Measurements from ENCODE around the gene SLC17A9.

SLC17A9 gene

GRCh38 chr20:62982124-62983075, 29.9 kb downstream of the SLC17A9 start:
- DNase-seq (ENCODE audit: low spot score), result no peak

- no peak for DNase-seq (ENCODE audit: low spot score)
Measured at GRCh38 chr20:62983210-62983609, 30.7 kb downstream of the SLC17A9 start.

- no peak for DNase-seq (ENCODE audit: low spot score)
Measured at GRCh38 chr20:62984666-62985443, 32.3 kb downstream of the SLC17A9 start.

DNA sequence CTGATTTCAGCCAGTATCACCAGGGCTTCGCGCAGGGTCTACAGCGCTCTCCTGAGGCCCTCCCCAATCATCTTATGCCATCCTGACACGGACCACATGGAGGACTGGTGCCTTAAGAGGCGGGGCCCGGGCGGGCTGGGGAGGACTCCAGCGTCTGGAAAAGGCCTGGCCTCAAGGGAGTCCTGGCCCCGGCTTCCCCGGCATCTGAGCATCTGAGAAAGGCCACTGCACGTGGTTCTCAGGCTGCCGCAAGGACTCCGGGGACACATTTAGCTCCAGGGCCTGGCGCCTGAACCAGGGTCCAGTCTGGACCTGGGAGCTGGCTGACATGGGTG, 32.9 kb downstream of the SLC17A9 start:
- DNase-seq (ENCODE audit: low spot score), result no peak

- DNase-seq (ENCODE audit: low spot score), result no peak
Measured at GRCh38 chr20:62986257-62986800, 33.8 kb downstream of the SLC17A9 start.

- no peak for DNase-seq (ENCODE audit: low spot score)
Measured at GRCh38 chr20:62987114-62987513, 34.6 kb downstream of the SLC17A9 start.

GRCh38 chr20:62989201-62989601, 36.7 kb downstream of the SLC17A9 start:
- no peak for DNase-seq (ENCODE audit: low spot score)

GRCh38 chr20:62990306-62990825, 37.9 kb downstream of the SLC17A9 start:
- no peak for DNase-seq (ENCODE audit: low spot score)

DNA sequence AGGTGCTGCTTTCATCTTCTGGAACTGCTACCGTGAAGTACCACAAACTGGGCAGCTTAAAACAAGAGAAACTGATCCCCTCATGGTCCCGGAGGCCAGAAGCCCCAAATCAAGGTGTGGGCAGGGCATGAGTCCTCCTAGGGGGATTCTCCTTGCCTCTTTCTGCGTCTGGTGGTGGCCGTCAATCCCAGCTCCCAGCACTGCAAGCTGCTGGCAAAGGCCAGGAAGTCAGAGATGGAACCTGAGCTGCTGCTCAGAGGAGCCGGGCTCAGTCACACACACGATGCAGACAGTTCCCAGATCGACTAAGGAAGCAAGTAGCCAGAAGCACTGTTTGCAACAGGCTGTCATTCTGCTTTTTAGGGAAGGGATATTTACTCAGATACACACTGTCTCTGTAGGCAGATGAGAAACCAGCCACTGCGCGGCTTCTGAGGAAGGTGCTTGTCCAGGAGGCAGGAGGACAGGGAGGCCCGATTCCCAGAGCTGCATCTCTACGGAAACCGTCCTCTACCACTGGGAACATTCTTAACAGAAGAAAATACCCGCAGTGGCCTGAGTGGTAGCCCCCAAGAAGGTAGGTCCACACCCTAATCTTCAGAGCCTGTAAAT, 38.8 kb downstream of the SLC17A9 start:
- no peak for DNase-seq (ENCODE audit: low spot score)

DNA sequence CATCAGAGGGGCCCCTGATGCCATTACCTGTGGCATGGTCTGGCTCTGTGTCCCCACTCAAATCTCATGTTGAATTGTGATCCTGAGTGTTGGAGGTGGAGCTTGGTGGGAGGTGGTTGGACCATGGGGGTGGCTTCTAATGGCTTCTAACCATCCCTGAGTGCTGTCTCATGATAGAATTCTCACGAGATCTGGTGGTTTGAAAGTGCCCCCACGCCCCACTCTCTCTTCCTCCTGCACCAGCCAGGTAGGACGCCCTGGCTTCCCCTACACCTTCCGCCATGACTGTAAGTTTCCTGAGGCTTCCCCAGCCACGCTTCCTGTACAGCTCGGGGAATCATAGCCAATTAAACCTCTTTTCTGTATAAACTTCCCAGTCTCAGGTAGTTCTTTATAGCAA, 39.4 kb downstream of the SLC17A9 start:
- no peak for DNase-seq (ENCODE audit: low spot score)

DNA sequence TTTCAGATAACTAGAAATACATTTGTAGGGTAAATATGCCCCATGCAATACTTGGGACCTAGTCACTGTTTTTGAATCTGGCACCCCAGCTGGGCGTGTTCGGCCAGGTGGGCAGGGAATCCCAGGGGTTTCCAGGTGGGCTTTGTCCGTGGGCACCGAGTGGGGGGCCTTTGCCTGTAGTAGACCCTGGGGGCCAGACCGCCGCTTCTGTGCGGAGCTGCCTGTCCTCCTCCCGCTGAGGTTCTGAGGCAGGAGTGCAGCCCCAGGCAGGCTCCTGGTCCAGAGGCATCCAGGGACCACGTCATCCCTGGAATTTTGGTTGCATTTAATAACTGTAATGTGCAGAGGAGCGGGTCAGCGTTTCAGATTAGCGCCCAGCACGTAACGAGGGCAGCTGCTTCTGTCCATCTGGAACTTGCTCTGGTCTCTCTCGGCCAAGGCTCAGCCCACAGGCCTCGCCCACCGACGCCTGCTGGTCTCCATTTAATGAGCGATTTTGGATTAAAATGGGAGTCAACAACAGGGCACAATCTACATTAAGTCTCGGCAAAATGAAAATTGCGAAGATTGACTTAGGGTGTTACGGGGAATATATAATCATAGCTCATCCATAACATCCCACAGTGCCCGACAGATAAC, 41.5 kb downstream of the SLC17A9 start:
- no peak for DNase-seq (ENCODE audit: low spot score)

GRCh38 chr20:62994869-62995281, 42.4 kb downstream of the SLC17A9 start:
- DNase-seq (ENCODE audit: low spot score), result no peak

DNA sequence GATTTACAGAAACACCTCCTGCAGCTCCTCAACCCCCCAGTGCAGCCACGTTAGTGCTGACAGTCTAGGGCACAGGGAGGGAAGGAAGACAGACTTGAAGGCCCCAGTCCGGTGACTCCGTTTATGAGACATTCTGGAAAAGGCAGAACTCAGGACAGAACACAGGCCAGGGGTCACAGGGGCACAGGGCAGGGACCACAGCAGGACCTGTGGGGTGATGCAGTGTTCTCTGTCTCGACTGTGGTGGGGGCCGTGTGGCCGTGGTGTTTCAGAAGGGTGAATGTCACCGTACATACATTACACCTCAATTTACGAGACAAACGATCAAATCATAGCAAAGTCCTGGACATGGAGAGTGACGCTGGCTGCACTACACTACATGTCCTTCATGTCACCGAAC, 43.0 kb downstream of the SLC17A9 start:
- no peak for DNase-seq (ENCODE audit: low spot score)

DNA sequence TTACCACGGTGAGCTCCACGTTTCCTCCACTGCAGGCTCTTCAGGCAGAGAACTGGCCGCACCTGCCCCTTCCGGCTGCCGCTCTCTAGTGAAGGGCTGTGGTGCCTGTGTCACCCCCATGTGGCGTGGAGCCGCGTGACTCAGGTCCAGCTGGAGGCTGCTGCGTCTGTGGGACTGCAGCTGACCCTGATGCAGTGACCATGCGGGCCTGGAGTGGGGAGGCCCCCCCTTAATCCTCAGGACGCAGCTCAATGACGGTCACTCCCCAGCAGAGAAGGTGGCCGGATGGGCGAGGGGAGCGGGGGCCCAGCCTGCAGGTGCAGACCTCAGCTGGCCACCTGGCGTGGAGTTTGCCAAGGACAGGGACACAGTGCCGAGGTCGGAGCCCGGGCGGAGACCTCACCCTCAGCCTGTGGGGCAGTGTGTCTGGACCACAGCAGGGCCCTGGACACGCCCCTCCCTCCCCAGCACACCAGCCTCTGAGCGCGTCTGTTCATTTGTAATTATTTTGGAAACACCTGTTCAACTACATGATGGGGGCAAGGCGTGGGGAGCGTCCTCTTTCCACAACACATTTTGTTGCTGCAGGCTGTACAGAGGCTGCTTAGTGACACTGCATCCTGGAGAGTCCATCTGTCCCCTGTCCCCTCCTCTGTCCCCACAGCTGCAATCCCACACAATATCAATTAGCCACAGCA, 43.5 kb downstream of the SLC17A9 start:
- DNase-seq (ENCODE audit: low spot score), result no peak

- DNase-seq (ENCODE audit: low spot score), result no peak
Measured at GRCh38 chr20:62996596-62996982, 44.1 kb downstream of the SLC17A9 start.

GRCh38 chr20:62997417-62998035, 45.0 kb downstream of the SLC17A9 start:
- DNase-seq (ENCODE audit: low spot score), result no peak

DNA sequence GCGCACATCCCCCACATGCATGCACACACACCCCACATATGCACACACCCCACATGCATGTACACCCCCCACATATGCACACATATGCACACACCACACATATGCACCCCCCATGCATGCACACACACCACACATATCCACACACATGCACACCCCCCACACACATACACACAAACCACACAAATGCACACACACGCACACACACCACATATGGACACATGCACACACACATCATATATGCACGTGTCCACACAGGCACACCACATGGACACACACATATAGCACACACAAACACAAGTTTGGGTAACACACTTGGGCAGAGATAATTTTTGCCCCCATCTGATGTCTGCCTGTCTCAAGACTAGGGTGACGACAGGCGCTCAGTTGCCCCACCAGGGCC, 45.9 kb downstream of the SLC17A9 start:
- DNase-seq (ENCODE audit: low spot score), result no peak

DNA sequence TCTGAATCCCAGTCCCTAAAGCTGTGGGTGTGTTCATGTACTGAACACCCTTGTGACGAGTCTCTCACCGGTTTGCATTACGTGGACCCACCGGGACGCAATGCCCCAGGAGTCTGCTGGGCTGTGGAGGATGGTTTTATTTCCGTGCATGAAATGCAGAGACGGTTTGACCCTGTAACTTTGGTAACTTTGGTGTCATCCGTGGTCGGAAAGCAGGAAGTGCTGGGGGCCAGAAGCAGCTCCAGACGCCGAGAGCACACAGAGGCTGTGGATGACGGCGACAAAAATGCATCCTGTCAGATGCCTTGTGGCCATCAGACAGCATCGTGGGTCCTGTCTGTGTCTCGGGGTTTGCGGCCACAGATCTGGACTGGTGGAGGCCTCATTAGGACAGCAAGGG, 47.1 kb downstream of the SLC17A9 start:
- DNase-seq (ENCODE audit: low spot score), result no peak

DNA sequence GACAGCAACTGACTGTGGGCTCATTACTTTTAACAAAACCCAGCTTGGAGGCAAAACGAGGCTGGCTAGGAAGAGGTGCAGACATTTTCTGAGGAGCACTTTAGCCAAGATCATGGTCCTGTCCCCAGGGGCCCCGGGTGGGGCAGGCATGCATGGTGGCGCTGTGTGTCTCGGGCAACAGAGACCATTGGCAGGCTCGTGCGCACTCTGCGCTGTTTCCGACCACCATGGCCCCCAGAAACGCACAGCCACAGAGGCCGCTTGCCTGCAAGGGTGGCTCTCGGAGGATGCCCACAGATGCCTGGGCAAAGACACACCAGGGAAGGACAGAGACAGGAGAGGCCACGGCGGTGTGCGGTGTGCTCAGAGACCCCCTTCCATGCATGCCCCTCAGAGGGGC, 47.5 kb downstream of the SLC17A9 start:
- no peak for DNase-seq (ENCODE audit: low spot score)

- no peak for DNase-seq (ENCODE audit: low spot score)
Measured at GRCh38 chr20:63000958-63001357, 48.4 kb downstream of the SLC17A9 start.

- DNase-seq (ENCODE audit: low spot score), result no peak
Measured at GRCh38 chr20:63002511-63002910, 50.0 kb downstream of the SLC17A9 start.

Data from HuH-7 (cell line).